Uterus (tissue), 4 donors: ENCODE data around the gene MPP4. TPM values are rescaled to one million over a fixed set of nuclear protein-coding genes. Genes with fewer than 3 reads are reported as not detected.

Source experiments
- DNase-seq, 2 donors: peaks; one replicate each; pipeline ENCODE4 v3.0.0-alpha.2; 2019 to 2020
- H3K27ac ChIP-seq, 2 donors: fragments of 200-600 bp; sonication (generic); 1 replicate in 1 of 2; 2 replicates in 1 of 2; pipeline ENCODE4 v1.5.1; 2016 to 2018
- H3K27me3 ChIP-seq, 2 donors: fragments of 200-600 bp; sonication (generic); one replicate each; pipeline ENCODE4 v1.5.1; 2018 to 2019; ENCODE audit warnings: control low read depth in 1 of 2
- H3K36me3 ChIP-seq, 2 donors: fragments of 200-600 bp; sonication (generic); one replicate each; pipeline ENCODE4 v1.5.1; 2019; ENCODE audit warnings: control low read depth in 1 of 2
- H3K4me1 ChIP-seq, 2 donors: fragments of 200-600 bp; sonication (generic); one replicate each; pipeline ENCODE4 v1.5.1; 2018 to 2019; ENCODE audit warnings: control low read depth in 1 of 2
- H3K4me3 ChIP-seq, 2 donors: fragments of 200-600 bp; sonication (generic); 1 replicate in 1 of 2; 2 replicates in 1 of 2; pipeline ENCODE4 v1.5.1; 2018 to 2019; ENCODE audit warnings: mild to moderate bottlenecking in 1 of 2
- H3K9me3 ChIP-seq, 2 donors: fragments of 200-600 bp; sonication (generic); one replicate each; pipeline ENCODE4 v1.5.1; 2019; ENCODE audit warnings: control low read depth in 1 of 2
- POLR2A ChIP-seq, 2 donors: fragments of 450-650 bp; IDR thresholded peaks; one replicate each; pipeline ENCODE4 v1.6.1; 2016; ENCODE audit warnings: antibody characterized with exemption in 2 of 2, mild to moderate bottlenecking in 1 of 2, moderate library complexity in 1 of 2
- intact Hi-C: fragments of 100-400 bp; cut with DNase I; formaldehyde crosslinking; loops from one replicate; pipeline ENCODE4 v1.15.1; 2023; ENCODE audit warnings: low total_unique reads
- small RNA-seq: library from RNA; depleted of rRNA; stranded (forward); fragments of <200 nt; gene quantifications from one replicate; pipeline ENCODE3, GENCODE V24; 2016
- total RNA-seq, 4 donors: library from RNA; depleted of rRNA in 3 of 4; stranded (reverse); fragments of >200 nt in 3 of 4; gene quantifications; one replicate each; pipeline versions ENCODE4 v1.1.0 to v1.2.4, GENCODE V29; 2014 to 2023
- TF ChIP-seq, protein P1 (sequence below), 4 experiments: fragments of 200-600 bp in 2 of 4; fragments of 450-650 bp in 2 of 4; sonication (generic) in 2 of 4; IDR thresholded peaks; one replicate each; pipeline ENCODE4 v1.5.1; 2016 to 2019; ENCODE audit warnings: antibody characterized with exemption in 4 of 4, mild to moderate bottlenecking in 2 of 4, moderate library complexity in 1 of 4
- donor health status: DM: yes; HTN: yes; CAD: no.

Gene MPP4
- total RNA-seq, 4 donors from 2014 or later: 0.24 to 0.97 TPM; not detected in 2

DNA sequence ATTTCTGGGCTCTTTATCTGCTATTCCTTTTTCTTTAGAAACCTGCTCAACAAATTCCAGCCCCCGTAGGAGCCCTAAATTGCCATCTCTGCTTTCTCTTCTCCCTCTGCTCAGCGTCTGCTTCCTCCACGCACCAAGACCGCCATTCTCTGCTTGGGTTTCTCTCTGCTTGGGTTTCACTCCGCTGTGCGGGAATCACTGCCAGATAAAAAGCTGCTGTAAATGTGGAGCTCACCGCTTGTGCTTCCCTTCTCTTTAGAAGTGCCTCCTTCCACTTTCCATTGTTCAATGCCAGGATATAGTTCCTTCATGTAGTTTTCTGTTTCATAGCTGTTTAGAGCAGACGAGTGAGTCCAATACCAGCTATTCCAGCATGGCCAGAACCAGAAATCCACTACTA lies 101.0 kb downstream of the MPP4 start:
- DNase-seq: no peak
- Histone ChIP-seq H3K9me3 (no peaks in the 10 kb centered on the region), H3K4me1 (no peaks in the 10 kb centered on the region), H3K27me3 (no peaks in the 10 kb centered on the region), H3K27ac (no peak overlapping the region), H3K36me3 (no peaks in the 10 kb centered on the region), H3K4me3 (no peak overlapping the region)
- intact Hi-C loops: no loop called here
- TF ChIP-seq, protein P1, sequence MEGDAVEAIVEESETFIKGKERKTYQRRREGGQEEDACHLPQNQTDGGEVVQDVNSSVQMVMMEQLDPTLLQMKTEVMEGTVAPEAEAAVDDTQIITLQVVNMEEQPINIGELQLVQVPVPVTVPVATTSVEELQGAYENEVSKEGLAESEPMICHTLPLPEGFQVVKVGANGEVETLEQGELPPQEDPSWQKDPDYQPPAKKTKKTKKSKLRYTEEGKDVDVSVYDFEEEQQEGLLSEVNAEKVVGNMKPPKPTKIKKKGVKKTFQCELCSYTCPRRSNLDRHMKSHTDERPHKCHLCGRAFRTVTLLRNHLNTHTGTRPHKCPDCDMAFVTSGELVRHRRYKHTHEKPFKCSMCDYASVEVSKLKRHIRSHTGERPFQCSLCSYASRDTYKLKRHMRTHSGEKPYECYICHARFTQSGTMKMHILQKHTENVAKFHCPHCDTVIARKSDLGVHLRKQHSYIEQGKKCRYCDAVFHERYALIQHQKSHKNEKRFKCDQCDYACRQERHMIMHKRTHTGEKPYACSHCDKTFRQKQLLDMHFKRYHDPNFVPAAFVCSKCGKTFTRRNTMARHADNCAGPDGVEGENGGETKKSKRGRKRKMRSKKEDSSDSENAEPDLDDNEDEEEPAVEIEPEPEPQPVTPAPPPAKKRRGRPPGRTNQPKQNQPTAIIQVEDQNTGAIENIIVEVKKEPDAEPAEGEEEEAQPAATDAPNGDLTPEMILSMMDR (IDR thresholded peaks at IDR 0.05): no peak
- no peak for TF ChIP-seq POLR2A (IDR thresholded peaks at IDR 0.05)

Small RNAs within 50 kb of the gene (small RNA-seq; reads per million reads assigned to genes)
- gene RNU6-651P: not detected

Other genes with a start within 250 kb of the MPP4 start
- 10 to 100 TPM; 31.8 to 54.9 (median 38.2) TPM for gene TRAK2, start 247.2 kb downstream of the MPP4 start, total RNA-seq
- gene STRADB, start 246.9 kb downstream of the MPP4 start, total RNA-seq: 10 to 100 TPM in 3 of 4 donors, 1 to 10 TPM in 1; 5.4 to 27.2 (median 22.0) TPM
- 10 to 100 TPM in 3 of 4 donors, 1 to 10 TPM in 1; 7.2 to 52.1 (median 26.0) TPM for gene TMEM237, start 55.1 kb downstream of the MPP4 start, total RNA-seq
- gene ALS2, start 82.3 kb upstream of the MPP4 start, total RNA-seq: 10 to 100 TPM in 3 of 4 donors, 1 to 10 TPM in 1; 8.2 to 27.2 (median 23.5) TPM
- 1 to 10 TPM in 1 of 4 donors, under 1 TPM in 2, not detected in 1; 0.55 to 6.9 (median 0.88) TPM for gene CDK15, start 107.9 kb upstream of the MPP4 start, total RNA-seq